HG02610 (cell line): ENCODE data around the gene DAAM2.

Experiments used
- ATAC-seq: cut with Tn5 transposase; IDR thresholded peaks from one replicate; pipeline ENCODE4 v1.9.1; 2021; ENCODE audit warnings: mild to moderate bottlenecking, moderate library complexity; ENCODE audit not compliant: unreplicated experiment

The DAAM2 gene

GRCh38 chr6:39925191-39925930 lies 133.2 kb downstream of the DAAM2 start:
- no peak for ATAC-seq

- ATAC-seq = no peak
Measured at GRCh38 chr6:39925931-39926290, 133.7 kb downstream of the DAAM2 start.

DNA sequence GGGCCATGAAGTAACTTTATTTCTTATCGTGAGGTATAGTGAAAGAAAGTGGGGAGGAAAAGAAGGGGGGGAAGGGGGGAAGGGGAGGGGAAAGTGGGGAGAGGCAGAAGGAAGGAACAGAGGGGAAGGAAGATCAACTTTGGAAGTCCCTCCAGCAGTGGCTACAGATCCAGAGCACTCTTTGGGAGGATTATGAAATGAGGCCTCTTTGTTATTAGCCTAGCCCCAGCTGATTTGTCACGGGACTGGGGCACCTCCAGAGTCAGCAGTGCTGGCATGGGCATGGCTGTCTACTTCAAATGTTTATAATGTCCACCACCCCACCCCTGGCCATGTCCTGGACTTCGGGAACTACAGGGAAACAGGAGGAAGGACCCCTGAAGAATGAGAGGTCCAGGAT lies 134.5 kb downstream of the DAAM2 start:
- ATAC-seq = no peak

DNA sequence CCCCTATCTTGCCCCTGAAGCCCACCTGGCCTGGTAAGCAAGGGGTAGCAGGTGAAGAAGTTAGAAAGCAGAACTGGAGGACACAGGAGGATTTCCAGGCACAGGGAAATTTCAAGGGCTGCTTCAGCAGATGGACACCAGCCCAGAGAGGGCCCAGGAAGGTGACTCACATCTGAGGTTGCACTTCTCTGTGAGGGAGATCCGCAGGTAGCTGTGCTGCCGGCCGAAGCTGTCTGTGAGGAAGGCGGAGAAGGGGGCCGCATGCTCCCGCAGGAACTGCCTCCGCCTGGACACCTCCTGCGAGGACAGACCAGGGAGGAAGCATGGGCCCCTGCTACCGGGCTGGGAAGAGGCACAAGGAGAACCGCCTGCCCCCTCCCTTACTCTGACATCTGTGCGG lies 135.0 kb downstream of the DAAM2 start:
- ATAC-seq = no peak

GRCh38 chr6:39929039-39929732 lies 137.0 kb downstream of the DAAM2 start:
- ATAC-seq = no peak

- ATAC-seq = no peak
Measured at GRCh38 chr6:39929733-39930461, 137.7 kb downstream of the DAAM2 start.

GRCh38 chr6:39930540-39930939 lies 138.4 kb downstream of the DAAM2 start:
- ATAC-seq = no peak

DNA sequence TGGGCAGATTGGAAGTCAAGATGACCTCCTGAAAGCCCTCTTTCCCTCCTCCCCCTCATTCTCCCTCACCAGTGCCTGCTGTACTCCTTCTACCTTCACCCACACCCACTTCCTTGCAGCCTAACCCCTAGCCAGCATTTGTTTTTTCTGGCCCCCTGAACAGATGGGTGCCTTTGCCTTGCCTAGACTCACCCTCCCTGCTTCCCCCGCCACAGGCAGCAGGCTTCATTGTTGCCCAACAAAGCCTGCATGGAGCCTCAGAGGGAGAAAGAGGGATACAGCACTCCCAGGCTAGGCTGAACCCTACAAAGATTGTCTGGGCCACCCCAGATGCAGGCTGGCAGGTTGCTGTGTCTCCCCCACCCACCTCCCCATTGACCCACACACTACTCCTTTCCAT lies 139.4 kb downstream of the DAAM2 start:
- no peak for ATAC-seq

- no peak for ATAC-seq
Measured at GRCh38 chr6:39932386-39932910, 140.3 kb downstream of the DAAM2 start.

- no peak for ATAC-seq
Measured at GRCh38 chr6:39933669-39934130, 141.5 kb downstream of the DAAM2 start.

GRCh38 chr6:39934131-39934757 lies 142.1 kb downstream of the DAAM2 start, which contains the start of gene MOCS1:
MOCS1 (minus strand) TSS chr6:39934462; CDS start chr6:39934417, 45 bp downstream.
- ATAC-seq = no peak

DNA sequence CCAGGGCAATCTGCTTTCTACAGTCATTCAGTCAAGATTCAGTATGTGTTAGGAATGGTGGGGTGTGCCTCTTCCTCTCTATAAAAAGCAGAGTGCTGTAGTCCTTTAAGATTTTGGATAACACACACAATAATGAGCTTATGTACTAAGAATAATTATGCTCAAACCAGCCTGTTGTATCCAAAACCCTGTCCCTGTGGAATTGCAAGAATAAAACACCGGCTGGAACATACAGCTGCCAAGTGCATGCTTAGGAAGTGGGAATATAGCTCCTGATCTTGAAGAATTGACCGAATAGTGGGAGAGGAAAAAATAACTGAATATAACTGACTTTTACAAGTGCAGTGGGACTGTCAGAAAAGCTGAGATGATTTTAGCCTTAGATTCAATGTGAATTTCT lies 143.1 kb downstream of the DAAM2 start:
- no peak for ATAC-seq

GRCh38 chr6:39936857-39937256 lies 144.7 kb downstream of the DAAM2 start:
- ATAC-seq = no peak

DNA sequence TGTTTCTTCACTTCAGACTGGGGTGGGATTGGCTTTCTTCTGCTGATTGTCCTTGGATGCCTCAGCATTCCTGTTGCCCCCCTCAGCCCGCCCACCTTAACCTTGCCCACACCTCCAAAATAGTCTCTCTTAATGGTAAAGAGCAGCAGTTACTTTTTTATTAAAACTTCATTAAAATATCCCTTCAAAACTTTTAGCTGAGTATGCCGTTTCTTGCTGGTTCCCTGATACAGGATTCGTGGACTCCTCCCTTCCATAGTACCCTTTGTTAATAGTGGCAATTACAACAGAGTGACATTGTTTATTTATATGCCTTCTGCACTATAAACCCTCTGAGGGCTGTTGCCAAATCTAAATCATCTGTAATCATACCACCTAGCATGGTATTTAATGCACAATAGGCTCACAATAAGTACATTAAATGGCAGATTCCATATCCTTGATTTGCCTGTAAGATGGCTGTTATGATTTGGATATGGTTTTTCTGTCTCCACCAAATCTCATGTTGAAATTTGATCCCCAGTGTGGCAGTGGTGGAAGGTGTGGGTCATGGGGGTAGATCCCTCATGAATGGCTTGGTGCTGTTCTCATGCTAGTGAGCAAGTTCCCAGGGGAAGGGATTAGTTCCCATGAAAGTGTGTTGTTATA lies 145.6 kb downstream of the DAAM2 start:
- ATAC-seq = no peak

DNA sequence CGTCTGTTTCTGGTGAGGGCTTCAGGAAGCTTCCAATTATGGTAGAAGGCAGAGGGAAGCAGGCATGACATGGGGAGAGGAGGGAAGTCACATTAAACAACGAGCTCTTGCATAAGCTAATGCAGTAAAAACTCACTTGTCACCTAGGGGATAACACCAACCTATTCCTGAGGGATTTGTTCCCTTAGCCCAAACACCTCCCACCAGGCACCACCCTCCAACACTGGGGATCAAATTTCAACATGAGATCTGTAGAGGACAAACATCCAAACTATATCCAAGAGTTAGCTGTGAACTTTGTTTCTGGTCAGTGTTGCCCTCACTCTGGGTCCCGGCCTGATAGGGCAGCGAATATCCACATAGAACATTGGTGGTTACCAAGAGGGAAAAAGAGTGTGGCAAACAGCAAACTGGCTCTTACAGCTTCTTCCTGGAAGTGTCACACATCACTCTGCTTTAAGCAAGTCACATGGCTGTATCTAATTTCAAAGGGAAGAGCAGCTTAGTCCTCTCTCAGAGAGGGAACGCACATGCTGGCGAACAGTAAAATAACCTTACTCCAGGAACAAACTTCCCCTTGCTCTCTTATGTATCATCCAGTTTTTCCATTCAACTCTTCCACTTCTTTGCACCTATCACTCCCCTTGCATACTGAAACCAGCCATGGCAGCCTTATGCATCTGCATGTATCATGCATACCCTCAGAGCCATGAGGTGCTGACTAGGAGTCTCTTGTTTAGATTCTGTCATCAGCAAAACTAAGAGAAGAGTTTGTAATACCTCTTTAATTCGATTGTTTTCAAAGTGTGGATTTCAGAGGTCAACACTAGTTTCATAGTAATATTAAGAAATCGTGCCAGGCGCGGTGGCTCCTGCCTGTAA lies 146.8 kb downstream of the DAAM2 start:
- no peak for ATAC-seq

DNA sequence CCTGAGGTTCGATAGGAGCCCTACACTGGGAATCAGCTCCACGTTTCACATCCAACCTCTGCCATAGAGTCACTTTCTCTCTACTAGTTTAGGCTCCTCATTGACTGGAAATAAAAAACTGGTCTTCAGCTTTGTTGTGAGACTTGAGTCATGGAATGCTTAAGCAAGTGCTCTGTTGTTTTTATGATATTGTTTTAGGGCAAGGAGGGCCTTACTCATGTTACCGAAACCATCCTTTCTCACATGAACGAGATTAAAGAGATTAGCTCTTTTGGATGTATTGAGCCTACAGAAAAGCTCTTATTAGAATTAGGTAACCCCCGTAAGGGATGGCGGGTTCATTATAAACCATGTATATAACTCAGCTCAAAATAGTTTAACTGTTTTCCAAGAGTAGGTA lies 149.0 kb downstream of the DAAM2 start:
- ATAC-seq = no peak

DNA sequence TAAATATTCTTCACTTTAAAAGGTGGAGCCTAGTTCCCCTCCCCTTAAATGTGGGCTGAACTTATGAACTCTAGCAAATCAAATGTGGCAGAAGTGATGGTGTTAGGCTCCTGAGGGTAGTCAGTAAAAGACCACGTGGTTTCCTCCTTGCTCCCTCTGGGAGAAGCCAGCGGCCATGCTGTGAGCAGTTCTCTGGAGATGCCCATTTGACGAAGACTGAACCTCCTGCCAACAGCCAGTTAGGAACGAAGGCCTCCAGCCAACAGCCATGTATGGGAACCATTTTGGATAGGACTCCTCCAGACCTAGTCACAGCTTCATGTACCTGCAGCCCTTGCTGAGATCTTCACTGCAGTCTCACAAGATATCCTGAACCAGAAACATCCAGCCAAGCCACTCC lies 149.6 kb downstream of the DAAM2 start:
- no peak for ATAC-seq

DNA sequence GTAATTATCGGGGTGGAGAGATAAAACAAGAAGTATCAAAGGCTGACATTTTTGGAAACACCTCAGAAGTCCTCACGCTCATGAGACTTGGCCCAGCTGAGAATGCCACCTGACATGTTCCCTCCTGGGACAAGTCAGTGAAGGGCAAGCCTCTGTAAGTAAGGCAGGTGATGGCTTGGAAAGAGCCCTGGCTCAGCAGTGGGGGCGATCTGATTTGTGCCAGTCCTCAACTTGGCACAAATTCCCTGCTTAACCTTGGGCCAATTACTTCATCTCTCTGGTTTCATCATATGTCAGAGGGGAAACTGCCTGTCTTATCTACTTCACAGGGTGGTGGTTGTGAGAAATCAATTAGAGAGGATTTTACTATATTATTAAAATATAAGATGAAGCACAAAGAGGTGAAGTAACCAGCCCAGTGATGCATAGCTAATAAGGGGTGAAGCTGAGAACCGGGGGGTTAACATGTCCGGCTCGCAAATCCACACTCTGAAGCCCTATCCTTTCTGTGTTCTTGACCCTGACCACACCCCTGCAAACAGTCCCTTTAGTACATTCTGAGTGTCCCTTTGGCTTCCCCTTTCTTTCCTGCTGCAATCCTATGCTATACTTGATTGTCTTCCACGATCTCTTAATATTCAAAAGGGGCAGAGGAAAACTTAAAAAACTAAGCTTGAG lies 150.9 kb downstream of the DAAM2 start:
- no peak for ATAC-seq

DNA sequence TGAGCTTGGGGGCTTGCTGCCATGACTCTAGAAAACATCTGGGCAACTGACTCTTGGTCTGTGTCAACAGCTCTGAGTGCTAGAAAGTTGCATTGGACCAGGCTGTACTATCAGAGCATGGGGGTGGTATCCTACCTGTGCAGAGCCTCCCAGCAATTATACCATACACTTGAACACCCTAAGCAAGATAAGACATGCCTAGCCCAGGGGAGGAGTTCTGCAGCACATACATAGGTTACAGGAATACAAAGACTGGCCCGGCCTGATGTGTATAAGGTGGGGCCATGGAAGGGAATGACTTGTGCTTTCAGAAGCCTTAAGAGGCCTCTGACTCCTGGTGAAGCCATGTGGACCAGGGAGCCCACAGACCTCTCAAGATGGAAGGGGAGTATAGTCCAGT lies 153.4 kb downstream of the DAAM2 start:
- ATAC-seq = no peak
